Right lobe of liver (tissue), 6 donors: ENCODE results near the gene CALY. TPM values are rescaled to one million over a fixed set of nuclear protein-coding genes. Genes with fewer than 3 reads are reported as not detected.

Experiments
- ATAC-seq, 4 donors: fragments of 200-7000 bp; cut with Tn5 transposase; one replicate each; pipeline ENCODE4 v1.9.1; 2020; ENCODE audit warnings: mild to moderate bottlenecking in 4 of 4, moderate library complexity in 4 of 4
- DNase-seq, 3 donors: peaks; one replicate each; pipeline ENCODE4 v3.0.0-alpha.2; 2020
- H3K27ac ChIP-seq, 3 donors: fragments of 200-600 bp; one replicate each; pipeline ENCODE4 v1.8.0; 2022
- H3K27me3 ChIP-seq, 2 donors: fragments of 200-600 bp; one replicate each; pipeline ENCODE4 v1.8.0; 2022
- H3K36me3 ChIP-seq, 4 donors: fragments of 200-600 bp; sonication (generic) in 1 of 4; one replicate each; pipeline versions ENCODE4 v1.5.1 to v1.8.0; 2017 to 2022; ENCODE audit warnings: control low read depth in 1 of 4
- H3K4me1 ChIP-seq, 4 donors: fragments of 200-600 bp; sonication (generic) in 1 of 4; one replicate each; pipeline versions ENCODE4 v1.5.1 to v1.8.0; 2017 to 2022; ENCODE audit warnings: control low read depth in 1 of 4
- H3K4me3 ChIP-seq, 3 donors: fragments of 200-600 bp; one replicate each; pipeline ENCODE4 v1.8.0; 2022
- H3K9me3 ChIP-seq, 4 donors: fragments of 200-600 bp; sonication (generic) in 1 of 4; one replicate each; pipeline versions ENCODE4 v1.5.1 to v1.8.0; 2017 to 2022; ENCODE audit warnings: control low read depth in 1 of 4
- POLR2A ChIP-seq: fragments of 450-650 bp; IDR thresholded peaks from one replicate; pipeline ENCODE4 v1.6.1; 2017; ENCODE audit warnings: antibody characterized with exemption, mild to moderate bottlenecking
- WGBS: methylation state at CpG from one replicate; pipeline ENCODE4 v1.1.6; 2018; ENCODE audit warnings: low coverage, low lambda C conversion rate; ENCODE audit not compliant: insufficient coverage; ENCODE audit errors: missing lambda C conversion rate; 5-methylcytosine and 5-hydroxymethylcytosine counted together
- intact Hi-C, 2 donors: fragments of 100-400 bp; cut with DNase I; formaldehyde crosslinking; loops; one replicate each; pipeline versions ENCODE4 v1.11.2 to v1.14.1; 2022
- total RNA-seq, 6 experiments: library from RNA; depleted of rRNA in 2 of 6; stranded (reverse); fragments of >200 nt in 2 of 6; fragmentation: NEBNext Ultra II Directional in 3 of 6; extraction: Animal tissue kit (Norgen Biotek cat#: 25700) in 3 of 6; gene quantifications; one replicate each; pipeline versions ENCODE4 v1.1.0 to v1.2.4, GENCODE V29; 2016 to 2023
- TF ChIP-seq, protein P1 (sequence below), 4 donors: fragments of 200-600 bp in 3 of 4; fragments of 450-650 bp in 1 of 4; IDR thresholded peaks; one replicate each; pipeline versions ENCODE4 v1.5.1 to v1.8.0; 2016 to 2022; ENCODE audit warnings: antibody characterized with exemption in 4 of 4, mild to moderate bottlenecking in 2 of 4
- donor health status: DM: no; HTN: yes; CAD: no.
- donor health status: DM: no; HTN: no; CAD: no.
- donor health status: DM: no; HTN: no; CAD: no.
- donor health status: DM: no; HTN: yes; CAD: no.
- donor health status: DM: no; HTN: yes; CAD: no.

Gene CALY
- total RNA-seq, 6 experiments from 2014 or later: not detected

DNA sequence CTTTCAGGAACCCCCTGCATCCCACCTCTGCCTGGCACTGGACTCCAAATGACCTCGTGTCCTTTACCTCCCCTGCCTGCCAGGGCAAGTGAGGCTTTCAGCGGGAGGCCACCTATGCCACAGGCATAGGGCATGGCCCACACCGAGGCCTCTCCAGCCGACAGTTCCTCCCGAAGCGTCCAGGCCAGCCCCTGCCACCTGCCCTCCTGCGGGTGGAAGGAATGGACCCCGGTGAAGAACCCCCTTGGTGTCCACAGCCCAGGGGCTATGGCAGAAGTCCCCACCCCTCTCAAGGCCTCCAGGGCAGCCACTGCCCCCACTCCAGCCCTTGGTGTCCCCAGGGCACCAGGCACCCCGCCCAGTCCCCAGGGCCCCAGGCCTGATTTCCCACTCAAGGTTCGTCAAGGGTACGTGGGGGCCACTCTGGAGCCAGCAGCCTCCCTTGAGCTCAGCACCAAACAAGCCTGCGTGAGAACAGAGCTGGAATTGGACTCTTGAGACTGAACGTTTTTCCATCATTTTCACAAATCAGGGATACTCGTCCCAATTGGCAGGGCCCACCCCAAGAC, 18.1 kb upstream of the CALY start:
- TF ChIP-seq, protein P1, sequence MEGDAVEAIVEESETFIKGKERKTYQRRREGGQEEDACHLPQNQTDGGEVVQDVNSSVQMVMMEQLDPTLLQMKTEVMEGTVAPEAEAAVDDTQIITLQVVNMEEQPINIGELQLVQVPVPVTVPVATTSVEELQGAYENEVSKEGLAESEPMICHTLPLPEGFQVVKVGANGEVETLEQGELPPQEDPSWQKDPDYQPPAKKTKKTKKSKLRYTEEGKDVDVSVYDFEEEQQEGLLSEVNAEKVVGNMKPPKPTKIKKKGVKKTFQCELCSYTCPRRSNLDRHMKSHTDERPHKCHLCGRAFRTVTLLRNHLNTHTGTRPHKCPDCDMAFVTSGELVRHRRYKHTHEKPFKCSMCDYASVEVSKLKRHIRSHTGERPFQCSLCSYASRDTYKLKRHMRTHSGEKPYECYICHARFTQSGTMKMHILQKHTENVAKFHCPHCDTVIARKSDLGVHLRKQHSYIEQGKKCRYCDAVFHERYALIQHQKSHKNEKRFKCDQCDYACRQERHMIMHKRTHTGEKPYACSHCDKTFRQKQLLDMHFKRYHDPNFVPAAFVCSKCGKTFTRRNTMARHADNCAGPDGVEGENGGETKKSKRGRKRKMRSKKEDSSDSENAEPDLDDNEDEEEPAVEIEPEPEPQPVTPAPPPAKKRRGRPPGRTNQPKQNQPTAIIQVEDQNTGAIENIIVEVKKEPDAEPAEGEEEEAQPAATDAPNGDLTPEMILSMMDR (IDR thresholded peaks at IDR 0.05): no peak
- no peak for TF ChIP-seq POLR2A
- Histone ChIP-seq H3K4me1 (peaks cover 0 to 87% (median 43%) of the 10 kb centered on the region in 4 donors), H3K27me3 (no peaks in the 10 kb centered on the region), H3K36me3 (peaks cover 0 to 4% (median 0%) of the 10 kb centered on the region in 4 donors), H3K4me3 (no peak overlapping the region), H3K27ac (peak overlapping the region in 1 of 3 donors; percentile 9), H3K9me3 (no peaks in the 10 kb centered on the region)
- 80% methylated on average over 4 of the region's 14 CpGs for WGBS
- intact Hi-C loops: no loop called here
- ATAC-seq (no peak), DNase-seq (peak in 1 of 3 donors; percentile 56)

GRCh38 chr10:133353988-133354605, 17.4 kb upstream of the CALY start:
- peaks cover 0 to 87% (median 42%) of the 10 kb centered on the region in 4 donors for H3K4me1 ChIP-seq
- H3K27ac ChIP-seq: peak overlapping the region in 1 of 3 donors; percentile 57
- 65% methylated on average over 7 of the region's 16 CpGs for WGBS
- no peak overlapping the region for H3K4me3 ChIP-seq
- no peaks in the 10 kb centered on the region for H3K27me3 ChIP-seq
- DNase-seq (peak in 1 of 3 donors; percentile 47), ATAC-seq (no peak)
- H3K36me3 ChIP-seq: peaks cover 0 to 4% (median 0%) of the 10 kb centered on the region in 4 donors
- no peak for TF ChIP-seq POLR2A
- TF ChIP-seq, protein P1 (IDR thresholded peaks at IDR 0.05): no peak
- intact Hi-C loops: no loop called here
- no peaks in the 10 kb centered on the region for H3K9me3 ChIP-seq

GRCh38 chr10:133353202-133353959, 16.7 kb upstream of the CALY start:
- ATAC-seq (peak; percentile 31 to 45 (median 42)), DNase-seq (peak; percentile 72 to 89 (median 87))
- H3K4me3 ChIP-seq: no peak overlapping the region
- H3K27ac ChIP-seq: peak overlapping the region in 2 of 3 donors; percentile 56 to 57
- no peaks in the 10 kb centered on the region for H3K27me3 ChIP-seq
- intact Hi-C loops: no loop called here
- no peaks in the 10 kb centered on the region for H3K9me3 ChIP-seq
- peaks cover 0 to 4% (median 0%) of the 10 kb centered on the region in 4 donors for H3K36me3 ChIP-seq
- 15% methylated on average over 2 of the region's 16 CpGs for WGBS
- peaks cover 0 to 82% (median 38%) of the 10 kb centered on the region in 4 donors for H3K4me1 ChIP-seq
- TF ChIP-seq, protein P1 (IDR thresholded peaks at IDR 0.05): no peak
- peak; percentile 27 for TF ChIP-seq POLR2A

- Histone ChIP-seq H3K36me3 (peaks cover 0 to 4% (median 0%) of the 10 kb centered on the region in 4 donors), H3K27me3 (no peaks in the 10 kb centered on the region), H3K9me3 (no peaks in the 10 kb centered on the region), H3K4me1 (peaks cover 0 to 80% (median 37%) of the 10 kb centered on the region in 4 donors), H3K4me3 (no peak overlapping the region), H3K27ac (peak overlapping the region in 1 of 3 donors; percentile 33)
- DNase-seq (peak in 1 of 3 donors; percentile 51), ATAC-seq (no peak)
- WGBS: 77% methylated on average over 5 of the region's 24 CpGs
- intact Hi-C loops: no loop called here
- TF ChIP-seq, protein P1 (IDR thresholded peaks at IDR 0.05): peak in 2 of 4 donors; percentile 2 to 6
- TF ChIP-seq POLR2A: no peak
Observed at GRCh38 chr10:133351408-133352318, 15.0 kb upstream of the CALY start.
